IMR-90 (cell line): ENCODE results near the gene BTBD9. TPM values are rescaled to one million over a fixed set of nuclear protein-coding genes. Genes with fewer than 3 reads are reported as not detected.

Experiments
- ATAC-seq: fragments of 200-7000 bp; cut with Tn5 transposase; 2 replicates; pipeline ENCODE4 v1.9.1; 2020; ENCODE audit warnings: low read depth, mild to moderate bottlenecking, moderate library complexity
- BruUV-seq: library from RNA; stranded (reverse); fragments of 400-500 nt; replicated peaks from 2 replicates; lab custom pipeline; 2021; lab: Mats Ljungman, UMichigan
- CTCF ChIA-PET: fragments of 300-600 bp; formaldehyde crosslinking; extraction: SDS; loops from one replicate; lab custom pipeline; 2021; ENCODE audit warnings: antibody characterized with exemption; lab: Yijun Ruan, JAX
- POLR2A ChIA-PET: fragments of 300-600 bp; sonication (Branson Sonifier 250); formaldehyde crosslinking; loops from one replicate; lab custom pipeline; 2022; ENCODE audit warnings: antibody characterized with exemption; ENCODE audit not compliant: unreplicated experiment; lab: Charles Lee
- DNase-seq: peaks from one replicate; pipeline ENCODE4 v3.0.0; 2013
- H2AFZ ChIP-seq: replicated peaks from 2 replicates; pipeline ENCODE3; 2013; ENCODE audit warnings: low read length, mild to moderate bottlenecking; ENCODE audit not compliant: poor library complexity
- H2AK5ac ChIP-seq: 2 replicates; pipeline ENCODE4 v1.6.1; 2013; ENCODE audit warnings: low read depth, low read length, inconsistent platforms
- H2AK9ac ChIP-seq: replicated peaks from 2 replicates; pipeline ENCODE3; 2013; ENCODE audit warnings: mild to moderate bottlenecking, low read depth, low read length, moderate library complexity; ENCODE audit not compliant: poor library complexity
- H2BK120ac ChIP-seq: 2 replicates; pipeline ENCODE4 v1.6.1; 2013; ENCODE audit warnings: low read depth, low read length, inconsistent platforms
- H2BK15ac ChIP-seq: 3 replicates; pipeline ENCODE4 v1.6.1; 2013; ENCODE audit warnings: low read depth, low read length, inconsistent platforms
- H2BK20ac ChIP-seq: 2 replicates; pipeline ENCODE4 v1.6.1; 2013; ENCODE audit warnings: low read depth, mild to moderate bottlenecking, inconsistent platforms, low read length, moderate library complexity
- H2BK5ac ChIP-seq: 2 replicates; pipeline ENCODE4 v1.6.1; 2013; ENCODE audit warnings: mild to moderate bottlenecking, low read depth, low read length, inconsistent platforms; ENCODE audit not compliant: poor library complexity, severe bottlenecking
- H3K14ac ChIP-seq: replicated peaks from 2 replicates; pipeline ENCODE4 v1.6.1; 2013; ENCODE audit warnings: low read depth, low read length, inconsistent platforms
- H3K18ac ChIP-seq: 2 replicates; pipeline ENCODE4 v1.6.1; 2013; ENCODE audit warnings: low read depth, low read length, control low read depth
- H3K23ac ChIP-seq: 2 replicates; pipeline ENCODE4 v1.6.1; 2013; ENCODE audit warnings: low read depth, low read length, inconsistent platforms
- H3K27ac ChIP-seq: 2 replicates; pipeline ENCODE4 v1.5.1; 2013; ENCODE audit warnings: mild to moderate bottlenecking, control low read depth, low read length; ENCODE audit not compliant: insufficient read depth
- H3K27me3 ChIP-seq: 2 replicates; pipeline ENCODE4 v1.6.1; 2013; ENCODE audit warnings: low read length; ENCODE audit not compliant: control insufficient read depth, insufficient read depth
- H3K36me3 ChIP-seq: 2 replicates; pipeline ENCODE4 v1.6.1; 2013; ENCODE audit warnings: low read length, mixed read lengths; ENCODE audit not compliant: control insufficient read depth, insufficient read depth
- H3K4ac ChIP-seq: 2 replicates; pipeline ENCODE4 v1.6.1; 2013; ENCODE audit warnings: low read depth, low read length, inconsistent platforms
- H3K4me1 ChIP-seq: 2 replicates; pipeline ENCODE4 v1.6.1; 2013; ENCODE audit warnings: low read length, mixed read lengths; ENCODE audit not compliant: control insufficient read depth, insufficient read depth
- H3K4me2 ChIP-seq: 2 replicates; pipeline ENCODE4 v1.6.1; 2013; ENCODE audit warnings: low read depth, mild to moderate bottlenecking, control low read depth, low read length, moderate library complexity
- H3K4me3 ChIP-seq: 2 replicates; pipeline ENCODE4 v1.5.1; 2013; ENCODE audit warnings: low read depth, mild to moderate bottlenecking, control low read depth, low read length, moderate library complexity; ENCODE audit not compliant: insufficient read depth
- H3K56ac ChIP-seq: 2 replicates; pipeline ENCODE4 v1.6.1; 2013; ENCODE audit warnings: low read length, inconsistent platforms; ENCODE audit not compliant: insufficient read depth; ENCODE audit errors: extremely low read depth
- H3K79me1 ChIP-seq, 2 experiments: 2 replicates each; pipeline ENCODE4 v1.6.1; 2013; ENCODE audit warnings: low read length in 2 of 2, inconsistent platforms in 1 of 2, low read depth in 1 of 2
- H3K9ac ChIP-seq: 2 replicates; pipeline ENCODE4 v1.6.1; 2013; ENCODE audit warnings: low read depth, low read length, control low read depth
- H3K9me1 ChIP-seq: 2 replicates; pipeline ENCODE4 v1.6.1; 2013; ENCODE audit warnings: low read length, inconsistent platforms; ENCODE audit not compliant: insufficient read depth
- H3K9me3 ChIP-seq: 2 replicates; pipeline ENCODE4 v1.6.1; 2013; ENCODE audit warnings: low read length; ENCODE audit not compliant: control insufficient read depth, insufficient read depth
- H4K20me1 ChIP-seq: 2 replicates; pipeline ENCODE4 v1.6.1; 2013; ENCODE audit warnings: low read length, inconsistent platforms; ENCODE audit not compliant: insufficient read depth
- H4K5ac ChIP-seq: 2 replicates; pipeline ENCODE4 v1.6.1; 2013; ENCODE audit warnings: mild to moderate bottlenecking, low read depth, low read length, control low read depth
- H4K8ac ChIP-seq, 2 experiments: 2 replicates each; pipeline ENCODE4 v1.6.1; 2013; ENCODE audit warnings: low read depth in 2 of 2, low read length in 2 of 2, control low read depth in 1 of 2, inconsistent platforms in 1 of 2
- H4K91ac ChIP-seq: 2 replicates; pipeline ENCODE4 v1.6.1; 2013; ENCODE audit warnings: low read depth, low read length, inconsistent platforms; ENCODE audit not compliant: insufficient read depth
- BHLHE40 ChIP-seq: fragments of 150-350 bp; IDR thresholded peaks from 2 replicates; pipeline ENCODE4 v1.6.1; 2016; ENCODE audit warnings: mild to moderate bottlenecking, low read depth, low read length
- CEBPB ChIP-seq: IDR thresholded peaks from 2 replicates; pipeline ENCODE4 v1.6.1; 2012; ENCODE audit warnings: low read depth, low read length, improper control_type of control experiment
- CHD1 ChIP-seq: IDR thresholded peaks from 2 replicates; pipeline ENCODE4 v1.6.1; 2012; ENCODE audit warnings: low read depth, low read length, improper control_type of control experiment
- FOS ChIP-seq: fragments of 150-350 bp; IDR thresholded peaks from 2 replicates; pipeline ENCODE4 v1.6.1; 2016; ENCODE audit warnings: low read depth, low read length
- MAFK ChIP-seq: IDR thresholded peaks from 2 replicates; pipeline ENCODE4 v1.6.1; 2012; ENCODE audit warnings: low read depth, low read length, improper control_type of control experiment
- MAZ ChIP-seq: IDR thresholded peaks from 2 replicates; pipeline ENCODE4 v1.6.1; 2012; ENCODE audit warnings: low read depth, mild to moderate bottlenecking, low read length, improper control_type of control experiment, moderate library complexity, borderline replicate concordance
- MXI1 ChIP-seq: IDR thresholded peaks from 2 replicates; pipeline ENCODE4 v1.6.1; 2012; ENCODE audit warnings: low read depth, mild to moderate bottlenecking, low read length, moderate library complexity, borderline replicate concordance
- NFE2L2 ChIP-seq: fragments of 150-350 bp; IDR thresholded peaks from 2 replicates; pipeline ENCODE4 v1.6.1; 2016; ENCODE audit warnings: low read depth, mild to moderate bottlenecking, low read length
- POLR2A ChIP-seq: IDR thresholded peaks from 2 replicates; pipeline ENCODE4 v1.6.1; 2012; ENCODE audit warnings: mild to moderate bottlenecking, low read depth, low read length
- RFX5 ChIP-seq: IDR thresholded peaks from 2 replicates; pipeline ENCODE4 v1.8.0; 2012; ENCODE audit warnings: low read depth, mild to moderate bottlenecking, low read length, moderate library complexity
- WGBS, 2 experiments: methylation state at CpG; one replicate each; pipeline versions ENCODE4 v1.1.5 to v1.1.7; 2013; ENCODE audit warnings: missing lambda C conversion rate in 2 of 2; ENCODE audit not compliant: insufficient read length in 1 of 2; ENCODE audit errors: extremely low coverage in 2 of 2; 5-methylcytosine and 5-hydroxymethylcytosine counted together
- dilution Hi-C: fragments of 300-500 bp; cut with HindIII; formaldehyde crosslinking; loops from one replicate; pipeline ENCODE4 v1.14.3; 2018; ENCODE audit warnings: low sequenced_read_pairs; ENCODE audit not compliant: unreplicated experiment
- in situ Hi-C: fragments of 300-500 bp; cut with MboI; formaldehyde crosslinking; loops from 3 replicates; pipeline ENCODE4 v1.14.3; 2019; ENCODE audit warnings: low sequenced_read_pairs, inconsistent platforms, mixed read lengths
- intact Hi-C: fragments of 100-400 bp; cut with micrococcal nuclease; formaldehyde crosslinking; loops from 2 replicates; pipeline ENCODE4 v1.10.0; 2022
- polyA plus RNA-seq, 3 experiments: library from polyadenylated mRNA; depleted of rRNA; stranded (reverse); fragments of >200 nt; gene quantifications; 2 replicates each; pipeline ENCODE4 v1.2.3, GENCODE V29; 2012; ENCODE audit warnings: low replicate concordance in 1 of 3
- total RNA-seq: library from RNA; depleted of rRNA; stranded (reverse); fragments of >200 nt; gene quantifications from 2 replicates; pipeline ENCODE4 v1.2.3, GENCODE V29; 2012
- TF ChIP-seq, protein P1 (sequence below): fragments of 150-350 bp; IDR thresholded peaks from 2 replicates; pipeline ENCODE4 v1.6.1; 2017; ENCODE audit warnings: mild to moderate bottlenecking, antibody characterized with exemption, low read length, low read depth
- TF ChIP-seq, protein P2 (sequence below): fragments of 150-350 bp; IDR thresholded peaks from 2 replicates; pipeline ENCODE4 v1.6.1; 2016; ENCODE audit warnings: low read depth, mild to moderate bottlenecking, low read length, moderate library complexity, borderline replicate concordance

The BTBD9 gene
- total and polyA plus RNA-seq, 2 of the 4 experiments (the other 2 are of a cell fraction): 4.1 to 22.0 TPM

GRCh38 chr6:38503960-38504682, 135.6 kb downstream of the BTBD9 start:
- dilution Hi-C loops: no loop called here
- Histone ChIP-seq H4K8ac (no peak overlapping the region), H3K4ac (no peak overlapping the region), H3K56ac (no peak overlapping the region), H3K4me2 (no peak overlapping the region), H3K4me3 (no peak overlapping the region), H3K9me3 (no peaks in the 10 kb centered on the region), H3K4me1 (peaks cover 5% of the 10 kb centered on the region), H3K23ac (no peak overlapping the region), H4K5ac (no peak overlapping the region), H3K18ac (no peak overlapping the region), H3K79me1 (0 out of 4 replicates have a peak, but pooled peaks cover 0 to 2% of the 10 kb centered on the region in 2 experiments), H3K9me1 (peaks cover 2% of the 10 kb centered on the region; the same call in 1 of the 2 replicates), H2BK20ac (no peak overlapping the region), H2BK15ac (no peak overlapping the region), H2AFZ (no peak overlapping the region), H4K20me1 (peaks cover 5% of the 10 kb centered on the region; the same call in 1 of the 2 replicates), H2BK5ac (no peak overlapping the region), H3K36me3 (no peaks in the 10 kb centered on the region), H2AK5ac (no peak overlapping the region), H3K14ac (no peak overlapping the region), H4K91ac (no peak overlapping the region), H3K27me3 (no peaks in the 10 kb centered on the region), H3K27ac (no peak overlapping the region), H2AK9ac (no peak overlapping the region), H2BK120ac (no peak overlapping the region), H3K9ac (no peak overlapping the region)
- in situ Hi-C loops: no loop called here
- no peak for DNase-seq
- BruUV-seq: no TSS peak
- 87% methylated on average over 4 of the region's 6 CpGs; no CpG with 5 or more reads in 1 of the 2 experiments for WGBS, 2 experiments
- ATAC-seq: no peak
- TF ChIP-seq RFX5 (no peak), FOS (no peak), CEBPB (no peak), MXI1 (no peak), CHD1 (no peak), MAZ (no peak), NFE2L2 (no peak), POLR2A (no peak), MAFK (no peak), BHLHE40 (no peak)
- TF ChIP-seq, protein P1, sequence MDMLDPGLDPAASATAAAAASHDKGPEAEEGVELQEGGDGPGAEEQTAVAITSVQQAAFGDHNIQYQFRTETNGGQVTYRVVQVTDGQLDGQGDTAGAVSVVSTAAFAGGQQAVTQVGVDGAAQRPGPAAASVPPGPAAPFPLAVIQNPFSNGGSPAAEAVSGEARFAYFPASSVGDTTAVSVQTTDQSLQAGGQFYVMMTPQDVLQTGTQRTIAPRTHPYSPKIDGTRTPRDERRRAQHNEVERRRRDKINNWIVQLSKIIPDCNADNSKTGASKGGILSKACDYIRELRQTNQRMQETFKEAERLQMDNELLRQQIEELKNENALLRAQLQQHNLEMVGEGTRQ: no peak
- TF ChIP-seq, protein P2, sequence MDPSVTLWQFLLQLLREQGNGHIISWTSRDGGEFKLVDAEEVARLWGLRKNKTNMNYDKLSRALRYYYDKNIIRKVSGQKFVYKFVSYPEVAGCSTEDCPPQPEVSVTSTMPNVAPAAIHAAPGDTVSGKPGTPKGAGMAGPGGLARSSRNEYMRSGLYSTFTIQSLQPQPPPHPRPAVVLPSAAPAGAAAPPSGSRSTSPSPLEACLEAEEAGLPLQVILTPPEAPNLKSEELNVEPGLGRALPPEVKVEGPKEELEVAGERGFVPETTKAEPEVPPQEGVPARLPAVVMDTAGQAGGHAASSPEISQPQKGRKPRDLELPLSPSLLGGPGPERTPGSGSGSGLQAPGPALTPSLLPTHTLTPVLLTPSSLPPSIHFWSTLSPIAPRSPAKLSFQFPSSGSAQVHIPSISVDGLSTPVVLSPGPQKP: no peak
- intact Hi-C loops: no loop called here
- POLR2A ChIA-PET: no interaction called here
- CTCF ChIA-PET: interaction anchor here (0.6 kb wide), 1 partner anchor 10 kb away, joined by 3 read pairs; no protein-coding TSS in a partner anchor
